ENCODE data around the gene PON2.

DNA sequence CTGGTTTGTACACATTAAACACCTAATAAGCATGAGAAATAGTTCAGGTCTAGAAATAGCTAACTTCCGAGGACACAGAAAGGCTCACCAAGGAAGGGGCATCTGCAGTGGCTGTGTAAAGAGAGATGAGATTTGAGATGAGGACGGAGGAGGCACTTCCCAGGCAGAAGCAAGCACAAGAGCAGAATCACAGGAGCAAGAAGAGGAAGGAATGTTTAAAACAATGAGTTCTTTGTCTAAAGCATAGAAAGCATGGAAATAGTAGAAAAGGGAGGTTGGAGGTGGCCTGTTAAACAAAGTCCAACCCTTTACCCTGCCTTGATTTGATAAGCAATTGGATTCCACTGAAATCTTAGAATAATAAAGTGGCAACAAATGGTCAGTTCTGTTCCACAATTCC lies 27.1 kb downstream of the PON2 start:
- TF ChIP-seq CTCF (IDR thresholded peaks at IDR 0.05 in 8 of 11, conservative IDR thresholded peaks at IDR 0.05 in 3 of 11), result no peak
- no peak for TF ChIP-seq POLR2AphosphoS5 (IDR thresholded peaks at IDR 0.05)
- no peak for TF ChIP-seq POLR2A (IDR thresholded peaks at IDR 0.05)

All from spleen (tissue), 7 donors.